Astrocyte of the spinal cord (primary cell): ENCODE measurements around the gene GRM2.

Experiments used
- DNase-seq: peaks from one replicate; pipeline ENCODE4 v3.0.0; 2011; ENCODE audit warnings: low read depth, low spot score
- H3K4me3 ChIP-seq: 2 replicates; pipeline ENCODE4 v1.5.1; 2011; ENCODE audit warnings: low read depth, mild to moderate bottlenecking, low read length, moderate library complexity
- in situ Hi-C: cut with HindIII; loops from 2 replicates; pipeline ENCODE4 v1.10.0; 2017; ENCODE audit warnings: low sequenced_read_pairs
- TF ChIP-seq, protein P1 (sequence below): IDR thresholded peaks from 2 replicates; pipeline ENCODE4 v1.5.1; 2012; ENCODE audit warnings: low read depth, mild to moderate bottlenecking, low read length, inconsistent platforms

The GRM2 gene

DNA sequence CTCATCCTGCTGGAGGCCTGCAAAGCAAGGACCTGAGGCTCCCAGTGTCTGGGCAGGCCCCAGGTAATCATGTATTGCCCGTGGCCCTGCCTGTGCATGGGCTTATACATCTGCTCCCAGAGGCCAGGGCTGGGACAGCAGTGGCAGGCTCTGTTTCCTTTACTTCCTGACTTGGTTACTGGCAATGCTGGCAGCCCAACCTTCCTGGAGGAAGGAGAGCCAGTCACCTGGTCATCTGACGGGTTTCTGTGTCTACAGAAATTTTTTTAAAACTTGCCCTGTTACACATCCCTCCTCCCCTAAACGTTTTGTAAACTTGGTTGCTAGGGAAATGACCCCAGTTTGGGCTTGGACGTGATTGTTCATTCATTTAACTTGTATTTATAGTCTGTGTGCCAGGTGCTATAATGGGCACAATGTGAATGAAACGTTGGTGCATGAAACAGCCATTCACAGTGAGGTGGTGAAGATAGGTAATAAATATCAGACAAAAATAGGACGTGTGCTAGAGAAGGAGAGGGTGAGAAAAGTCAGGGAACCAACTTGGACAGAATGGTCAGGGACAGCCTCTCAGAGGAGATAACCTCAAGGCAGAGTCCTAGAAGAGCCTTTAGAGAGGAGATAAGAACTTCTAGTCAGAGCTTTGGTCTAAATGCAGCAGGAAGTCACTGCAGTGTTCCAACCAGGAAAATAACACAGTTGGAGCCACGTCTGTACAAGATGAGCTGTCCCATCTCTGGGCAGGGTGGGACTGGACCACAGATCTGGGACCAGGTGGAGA is 21.7 kb upstream of the GRM2 start:
- no peak for DNase-seq
- TF ChIP-seq, protein P1, sequence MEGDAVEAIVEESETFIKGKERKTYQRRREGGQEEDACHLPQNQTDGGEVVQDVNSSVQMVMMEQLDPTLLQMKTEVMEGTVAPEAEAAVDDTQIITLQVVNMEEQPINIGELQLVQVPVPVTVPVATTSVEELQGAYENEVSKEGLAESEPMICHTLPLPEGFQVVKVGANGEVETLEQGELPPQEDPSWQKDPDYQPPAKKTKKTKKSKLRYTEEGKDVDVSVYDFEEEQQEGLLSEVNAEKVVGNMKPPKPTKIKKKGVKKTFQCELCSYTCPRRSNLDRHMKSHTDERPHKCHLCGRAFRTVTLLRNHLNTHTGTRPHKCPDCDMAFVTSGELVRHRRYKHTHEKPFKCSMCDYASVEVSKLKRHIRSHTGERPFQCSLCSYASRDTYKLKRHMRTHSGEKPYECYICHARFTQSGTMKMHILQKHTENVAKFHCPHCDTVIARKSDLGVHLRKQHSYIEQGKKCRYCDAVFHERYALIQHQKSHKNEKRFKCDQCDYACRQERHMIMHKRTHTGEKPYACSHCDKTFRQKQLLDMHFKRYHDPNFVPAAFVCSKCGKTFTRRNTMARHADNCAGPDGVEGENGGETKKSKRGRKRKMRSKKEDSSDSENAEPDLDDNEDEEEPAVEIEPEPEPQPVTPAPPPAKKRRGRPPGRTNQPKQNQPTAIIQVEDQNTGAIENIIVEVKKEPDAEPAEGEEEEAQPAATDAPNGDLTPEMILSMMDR: no peak
- in situ Hi-C loops: no loop called here
- no peak overlapping the region for H3K4me3 ChIP-seq

DNA sequence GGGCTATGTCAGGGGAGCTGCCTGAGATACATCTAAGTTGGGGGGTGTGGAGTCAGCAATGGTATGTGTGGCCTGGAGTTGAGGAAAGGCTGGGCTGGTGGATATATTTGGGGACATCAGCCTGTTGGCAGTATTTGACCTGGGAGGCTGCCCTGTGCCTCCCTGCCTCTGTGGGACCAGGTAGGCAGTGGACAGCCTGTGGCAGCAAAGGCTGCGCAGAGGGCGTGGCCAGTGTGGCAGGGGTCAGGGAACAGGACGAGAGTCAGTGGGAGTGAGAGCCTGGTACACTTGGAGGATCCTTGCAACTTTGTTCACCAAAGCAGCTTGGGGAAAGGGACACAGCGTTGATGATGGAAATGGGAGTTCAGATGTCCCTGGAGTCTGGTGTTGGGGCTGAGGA is 20.8 kb upstream of the GRM2 start:
- H3K4me3 ChIP-seq: no peak overlapping the region
- in situ Hi-C loops: no loop called here
- TF ChIP-seq, protein P1: no peak
- no peak for DNase-seq

DNA sequence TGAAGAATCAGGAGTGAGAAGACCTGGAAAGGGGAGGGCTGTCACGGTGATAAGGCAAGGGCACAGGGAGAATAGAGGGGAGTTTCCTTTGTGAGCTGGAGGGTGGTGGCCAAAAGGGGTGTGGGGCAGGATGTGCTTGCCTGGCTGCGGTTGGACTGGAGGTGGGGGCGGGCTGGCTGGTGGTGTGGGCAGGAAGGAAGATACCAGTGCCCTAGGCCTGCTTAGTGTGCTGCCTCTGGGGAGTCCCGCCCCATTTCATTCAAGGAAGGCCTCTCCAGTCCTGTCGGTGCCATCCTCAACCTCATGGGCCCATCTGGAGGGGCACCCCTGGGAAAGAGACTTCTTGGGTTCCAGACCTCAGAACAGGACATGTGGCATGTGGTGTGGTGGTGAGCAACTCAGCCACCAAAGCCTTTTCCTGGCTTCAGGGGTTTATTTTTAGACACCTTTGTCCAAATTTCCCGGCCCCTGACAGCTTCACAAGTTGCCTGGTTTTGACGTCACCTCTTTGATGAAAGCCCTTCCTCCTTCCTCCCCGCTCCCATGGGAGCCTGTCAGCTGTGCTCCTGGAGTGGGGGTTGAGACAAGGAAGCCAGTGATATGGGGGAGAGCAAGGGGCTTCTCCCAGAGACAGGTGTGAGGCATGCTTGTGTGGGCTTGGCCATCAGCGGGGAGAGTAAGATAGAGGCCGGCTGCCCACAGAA is 20.2 kb upstream of the GRM2 start:
- H3K4me3 ChIP-seq: no peak overlapping the region
- in situ Hi-C loops: no loop called here
- TF ChIP-seq, protein P1: no peak
- DNase-seq: no peak

DNA sequence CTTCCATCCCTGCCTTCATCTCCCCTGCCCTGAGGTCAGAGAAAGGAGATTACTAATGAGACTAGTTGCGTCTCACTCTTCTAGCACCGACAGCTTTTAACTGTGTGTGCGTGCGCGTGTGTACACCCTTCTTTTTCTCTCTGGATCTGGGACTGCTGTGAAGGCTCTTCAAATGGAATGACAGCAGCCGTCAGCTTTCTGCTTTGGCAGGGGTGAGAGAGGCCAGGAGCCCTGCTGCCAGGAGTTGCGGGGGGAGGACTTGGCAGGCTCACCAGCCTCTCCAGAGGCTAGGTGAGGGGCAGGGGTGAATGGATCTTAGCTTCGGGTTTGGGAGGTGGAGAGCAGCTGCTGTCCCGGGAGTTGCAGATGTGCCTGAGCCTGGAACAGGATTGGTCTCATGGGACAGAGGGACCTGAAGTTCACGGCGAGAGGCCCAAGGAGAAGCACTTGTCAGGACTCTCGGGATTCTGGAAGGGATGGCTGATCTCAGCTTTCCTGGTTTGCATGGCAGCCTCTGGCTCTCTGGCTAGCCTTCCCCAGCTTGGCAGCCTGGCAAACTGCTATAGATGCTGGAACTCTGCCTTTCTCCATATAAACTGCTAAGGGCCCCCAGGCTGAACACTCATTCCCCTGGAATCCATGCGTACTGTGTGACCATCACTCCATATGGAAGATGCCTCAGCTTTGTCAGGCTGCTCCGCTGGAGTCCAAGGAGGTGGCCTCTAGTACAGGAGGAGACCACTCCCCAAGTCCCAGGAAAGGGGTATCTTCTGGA is 19.2 kb upstream of the GRM2 start:
- TF ChIP-seq, protein P1: no peak
- in situ Hi-C loops: no loop called here
- no peak for DNase-seq
- H3K4me3 ChIP-seq: no peak overlapping the region

DNA sequence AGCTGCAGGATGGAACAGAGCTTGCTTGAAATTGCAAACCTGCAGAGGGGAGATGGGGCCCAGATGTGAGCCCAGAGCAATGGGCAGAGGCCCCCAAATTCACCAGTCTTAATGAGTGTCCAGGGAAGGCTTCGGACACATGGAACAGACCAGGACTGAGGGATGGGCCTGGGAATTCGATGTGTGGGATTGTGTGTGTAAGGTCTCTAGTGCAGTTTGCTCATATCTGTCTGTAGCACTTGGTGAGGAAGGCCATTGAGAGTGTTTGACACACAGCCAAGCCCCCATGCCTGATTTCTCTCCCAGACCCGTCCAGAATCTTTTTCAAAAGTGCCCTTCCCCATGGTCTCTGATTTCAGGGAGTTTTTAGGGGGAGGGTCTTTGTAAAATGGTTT is 18.7 kb upstream of the GRM2 start:
- no peak overlapping the region for H3K4me3 ChIP-seq
- TF ChIP-seq, protein P1: no peak
- no peak for DNase-seq
- in situ Hi-C loops: no loop called here

DNA sequence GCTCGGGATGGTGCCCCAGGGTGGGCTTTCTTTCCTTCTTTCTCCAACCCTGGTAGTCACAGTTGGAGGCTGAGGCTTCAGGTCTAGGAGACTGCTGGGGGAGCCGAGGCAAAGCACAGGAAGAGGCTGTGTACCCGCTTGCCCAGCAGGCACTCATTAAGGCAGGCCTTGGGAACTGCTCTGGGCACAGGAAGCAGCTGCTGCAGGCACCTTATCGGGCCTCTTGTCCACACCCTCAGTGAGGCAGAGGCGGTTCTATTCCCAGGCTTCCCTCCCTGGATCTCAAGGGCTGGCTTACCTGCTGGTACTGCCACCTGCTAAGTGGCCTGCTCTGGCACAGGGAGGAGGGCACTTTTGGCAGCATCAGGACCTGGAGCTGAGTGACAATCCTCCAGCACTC is 15.8 kb upstream of the GRM2 start:
- in situ Hi-C loops: no loop called here
- no peak overlapping the region for H3K4me3 ChIP-seq
- TF ChIP-seq, protein P1: no peak
- no peak for DNase-seq
